GM19324 (cell line): Measurements from ENCODE around the gene PODXL.
"Not testable (repeated sequence)": the region's sequence is repeated elsewhere in the genome, so short reads cannot be mapped to it uniquely, and the experiment has no call there.

Experiments
- ATAC-seq: cut with Tn5 transposase; IDR thresholded peaks from one replicate; pipeline ENCODE4 v1.9.1; 2021; ENCODE audit warnings: mild to moderate bottlenecking, moderate library complexity; ENCODE audit not compliant: unreplicated experiment, low FRiP score

Gene PODXL

DNA sequence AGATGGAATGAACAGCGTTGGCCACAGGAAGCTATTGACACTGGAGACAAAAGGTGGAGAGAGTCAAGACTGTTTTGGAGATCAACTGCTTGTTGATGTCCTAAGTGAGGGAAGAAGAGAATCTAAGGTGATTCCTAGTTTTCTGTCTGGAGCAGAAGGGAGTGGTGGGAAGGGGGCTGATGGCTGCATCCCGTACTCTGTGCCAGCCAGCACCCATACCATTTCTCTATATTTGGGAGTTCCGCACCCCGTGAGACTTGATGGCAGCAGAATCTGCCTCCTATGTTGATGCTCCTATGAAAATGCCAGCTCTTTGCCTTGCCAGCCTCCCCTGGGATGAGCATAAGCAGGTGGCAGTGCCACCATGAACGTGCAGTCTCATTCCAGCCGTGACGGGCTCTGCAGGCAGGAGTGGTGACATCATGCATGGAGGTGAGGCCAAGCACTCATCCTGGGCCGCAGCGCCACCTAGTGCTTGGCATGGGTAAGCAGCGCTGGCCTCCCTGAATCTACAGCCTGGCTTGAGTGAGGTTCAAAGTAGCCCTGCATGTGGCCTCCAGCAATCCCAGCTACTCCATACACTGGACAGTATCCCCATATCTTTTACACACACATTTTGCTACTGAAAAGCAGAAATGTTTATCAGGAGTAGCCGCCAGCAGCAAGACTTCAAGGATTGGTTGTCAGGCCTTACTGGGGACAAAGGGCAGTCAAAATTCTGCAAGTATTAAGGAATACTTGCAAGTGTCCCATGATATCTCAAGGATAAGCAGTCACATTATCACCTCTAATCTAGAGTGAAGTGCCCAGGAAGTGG, 43.0 kb downstream of the PODXL start:
- ATAC-seq, result no peak

DNA sequence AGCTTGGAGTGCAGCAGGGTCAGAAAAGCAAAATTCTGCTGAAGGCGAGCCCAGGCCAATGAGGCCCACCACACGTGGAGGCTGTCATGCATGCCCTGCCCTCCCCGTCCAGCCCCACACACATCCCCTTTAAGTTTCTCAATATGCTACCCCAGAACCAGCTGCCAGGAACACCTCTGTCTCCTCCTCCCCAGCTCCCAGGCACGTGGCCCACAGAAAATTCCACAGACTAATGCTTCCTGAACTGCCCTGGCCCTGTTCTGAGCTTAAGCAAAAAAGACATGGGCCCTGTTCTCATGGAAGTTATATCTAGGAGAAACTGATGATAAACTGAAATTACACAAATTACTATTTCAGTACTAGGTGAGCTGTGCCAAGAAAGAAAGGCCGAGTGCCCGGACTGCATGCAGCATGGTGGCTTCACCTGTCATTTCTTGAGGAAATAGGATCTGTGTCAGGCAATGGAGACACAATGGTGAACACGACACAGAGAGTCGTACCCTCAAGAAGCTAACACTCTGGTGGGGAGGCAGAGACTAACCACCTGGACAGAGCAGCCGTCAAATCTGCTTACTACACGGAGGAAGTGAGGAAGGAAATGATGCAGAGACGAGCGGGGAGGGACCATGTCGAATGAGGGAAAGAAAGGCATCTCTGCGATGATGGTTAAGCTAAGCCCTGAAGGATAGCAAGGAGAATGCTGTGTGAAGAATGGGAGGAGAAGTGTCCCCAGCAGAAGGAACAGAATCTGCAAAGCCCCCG, 44.5 kb downstream of the PODXL start:
- no peak for ATAC-seq

DNA sequence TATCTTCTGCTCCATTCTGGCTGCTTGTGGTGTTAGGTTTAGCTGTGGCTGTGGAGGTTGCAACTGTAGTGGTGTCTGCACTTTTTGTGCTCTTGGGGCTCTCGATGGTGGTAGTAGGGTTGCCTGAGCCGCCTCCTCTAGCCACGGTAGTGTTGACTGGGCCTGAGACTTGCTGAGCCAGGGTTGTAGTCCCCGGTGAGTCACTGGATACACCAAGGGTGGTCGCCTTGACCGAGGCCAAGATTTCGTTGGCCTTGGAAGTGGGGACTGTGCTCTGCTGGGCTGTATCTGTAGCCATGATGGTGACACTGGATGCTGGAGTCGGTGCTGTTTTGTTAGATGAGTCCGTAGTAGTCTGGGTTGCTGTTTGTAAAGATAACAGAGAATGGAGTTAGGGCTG, 45.4 kb downstream of the PODXL start:
- ATAC-seq, result no peak

DNA sequence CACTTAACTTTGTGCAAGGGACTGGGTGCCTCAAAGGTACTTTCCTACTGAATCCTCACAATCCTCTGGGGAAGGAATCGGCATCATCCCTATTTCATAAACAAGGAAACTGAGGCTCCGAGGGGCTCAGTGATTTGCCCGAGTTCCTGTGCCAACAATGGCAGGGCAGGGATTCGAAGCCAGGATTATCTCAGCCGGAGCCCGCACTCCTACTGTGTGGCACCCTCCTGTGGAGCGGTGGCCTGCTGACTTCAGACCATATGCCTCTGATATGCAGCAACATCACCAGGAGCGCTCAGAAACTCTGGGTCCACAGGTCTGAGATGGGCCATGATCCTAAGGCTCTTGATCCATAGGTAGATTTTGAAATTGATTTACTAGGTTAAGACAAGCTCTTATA, 46.6 kb downstream of the PODXL start:
- ATAC-seq, result no peak

DNA sequence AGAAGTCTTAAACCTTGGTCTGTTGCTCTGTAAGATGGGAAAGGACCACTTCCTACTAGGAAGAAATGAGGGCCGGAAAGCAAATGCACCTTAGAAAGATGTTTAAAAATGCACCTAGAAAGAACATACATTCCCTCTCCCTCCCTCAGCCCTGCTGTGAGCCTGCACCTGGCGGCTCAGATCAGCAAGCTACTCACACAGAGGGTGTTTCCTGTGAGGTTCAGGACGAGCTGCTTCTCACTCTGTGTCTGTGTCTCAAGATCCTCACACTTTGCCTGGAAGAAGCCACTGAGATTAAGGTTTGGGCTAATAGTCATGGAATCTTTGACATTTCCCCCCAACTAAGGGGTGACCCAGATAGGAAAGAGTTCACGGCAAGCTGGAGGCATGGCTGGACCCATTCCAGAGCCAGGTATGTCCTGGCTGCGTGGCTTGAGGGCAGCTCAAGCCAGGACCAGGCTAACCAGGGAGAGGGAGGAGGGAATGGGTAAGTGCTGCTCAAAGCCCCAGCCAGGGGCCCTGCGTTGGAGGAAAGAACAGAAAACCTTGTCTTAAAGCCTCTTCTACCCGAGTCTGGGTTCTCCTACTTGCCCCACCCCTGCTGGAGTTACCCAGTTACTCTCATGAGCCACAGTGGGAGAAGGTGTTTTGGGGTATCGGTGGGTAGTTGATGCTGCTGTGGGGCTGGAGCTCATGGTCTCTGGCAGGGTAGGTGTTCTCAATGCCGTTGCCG, 47.5 kb downstream of the PODXL start:
- no peak for ATAC-seq

DNA sequence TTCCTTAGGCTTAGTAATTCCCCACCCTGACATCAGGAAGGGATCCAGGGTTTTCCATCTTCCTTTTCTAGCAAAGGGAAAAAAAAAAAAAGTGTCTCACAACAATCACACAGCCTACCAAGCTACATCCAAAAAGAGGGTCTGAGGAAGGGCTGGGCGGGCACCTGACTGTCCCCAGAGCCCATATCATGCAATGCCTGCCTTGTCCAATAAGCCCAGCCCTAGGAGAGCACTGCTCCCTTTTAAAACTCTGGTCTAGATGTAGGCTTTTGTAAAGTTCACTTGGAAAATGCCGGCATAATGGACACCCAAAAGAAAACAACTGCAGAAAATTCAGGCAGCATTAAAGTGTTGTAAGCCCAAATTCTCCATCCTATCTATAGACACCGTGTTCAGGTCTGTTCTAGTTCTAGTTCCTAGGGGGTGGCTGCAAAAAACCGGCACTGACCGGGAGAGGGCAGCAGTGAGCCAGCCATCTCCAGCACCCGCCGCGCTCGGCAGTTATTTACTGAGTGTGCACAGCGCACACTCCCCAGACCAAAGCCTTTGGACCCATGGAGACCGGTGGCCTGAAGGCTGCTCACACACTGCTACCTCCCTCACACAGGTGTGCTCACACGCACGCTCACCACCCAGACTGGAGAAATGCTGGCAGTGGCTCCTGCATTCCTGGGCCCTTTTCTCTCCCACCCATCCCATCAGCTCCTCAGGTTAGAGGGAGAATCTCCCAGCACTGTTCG, 48.7 kb downstream of the PODXL start:
- ATAC-seq, result peak; percentile 53

DNA sequence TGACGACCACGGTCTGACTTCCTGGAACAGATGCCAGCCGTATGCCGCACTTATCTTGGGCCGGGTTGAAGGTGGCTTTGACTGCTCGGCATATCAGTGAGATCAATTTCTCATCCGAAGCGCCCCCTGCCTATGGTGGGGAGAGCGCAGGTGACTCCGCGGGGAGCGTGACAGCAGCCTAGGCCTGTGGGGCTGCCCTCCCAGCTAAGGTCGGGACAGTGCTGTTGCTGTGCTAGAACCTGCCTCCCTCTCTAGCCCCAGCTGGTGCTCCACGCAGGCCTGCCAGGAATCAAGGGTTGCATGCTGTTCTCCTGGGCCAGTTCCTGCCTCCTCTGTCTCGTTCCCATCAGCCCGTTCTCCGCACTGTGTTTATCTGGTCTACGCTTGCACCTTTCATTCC, 49.8 kb downstream of the PODXL start:
- no peak for ATAC-seq

DNA sequence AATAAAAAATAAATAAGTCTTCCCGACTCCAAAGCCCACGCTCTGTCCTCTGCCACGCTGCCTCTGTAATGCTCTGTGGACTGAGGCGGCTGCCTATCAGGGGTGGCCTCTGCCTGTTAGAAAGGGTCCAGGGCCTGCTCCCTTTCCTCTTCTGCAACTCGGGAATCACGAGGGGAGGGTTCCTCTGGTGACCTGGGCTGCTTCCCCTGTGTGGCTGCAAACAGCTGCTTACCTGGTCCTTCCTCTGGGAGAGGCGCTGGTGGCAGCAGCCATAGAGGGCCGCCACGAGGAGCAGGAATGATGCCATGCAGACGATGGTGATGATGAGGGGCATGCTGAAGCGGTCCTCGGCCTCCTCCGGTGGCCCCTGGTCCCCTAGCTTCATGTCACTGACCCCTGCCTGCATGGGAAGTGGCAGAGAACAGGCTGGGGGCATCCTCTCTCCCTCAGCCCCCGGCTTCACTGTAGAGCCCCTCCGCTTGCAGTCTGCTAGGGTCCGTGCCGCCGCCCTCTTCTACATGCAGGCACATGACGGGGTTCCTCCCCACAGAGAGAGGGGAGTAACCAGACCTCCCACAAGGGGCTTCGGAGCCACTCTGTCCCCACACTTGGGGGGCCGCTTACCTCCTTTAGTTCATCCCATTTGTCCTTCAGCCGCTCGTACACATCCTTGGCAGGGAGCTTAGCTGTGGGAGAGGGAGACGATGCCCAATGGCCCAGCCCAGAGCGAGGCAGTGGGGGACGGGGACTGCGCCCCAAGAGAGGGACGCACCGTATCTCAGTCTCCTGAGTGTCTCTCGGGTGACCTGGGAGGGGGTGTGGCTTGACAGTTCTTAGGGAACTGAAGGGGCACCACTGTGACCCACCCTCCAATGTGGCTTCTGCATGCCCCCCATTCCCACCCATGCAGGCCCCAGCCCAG, 50.5 kb downstream of the PODXL start:
- no peak for ATAC-seq

DNA sequence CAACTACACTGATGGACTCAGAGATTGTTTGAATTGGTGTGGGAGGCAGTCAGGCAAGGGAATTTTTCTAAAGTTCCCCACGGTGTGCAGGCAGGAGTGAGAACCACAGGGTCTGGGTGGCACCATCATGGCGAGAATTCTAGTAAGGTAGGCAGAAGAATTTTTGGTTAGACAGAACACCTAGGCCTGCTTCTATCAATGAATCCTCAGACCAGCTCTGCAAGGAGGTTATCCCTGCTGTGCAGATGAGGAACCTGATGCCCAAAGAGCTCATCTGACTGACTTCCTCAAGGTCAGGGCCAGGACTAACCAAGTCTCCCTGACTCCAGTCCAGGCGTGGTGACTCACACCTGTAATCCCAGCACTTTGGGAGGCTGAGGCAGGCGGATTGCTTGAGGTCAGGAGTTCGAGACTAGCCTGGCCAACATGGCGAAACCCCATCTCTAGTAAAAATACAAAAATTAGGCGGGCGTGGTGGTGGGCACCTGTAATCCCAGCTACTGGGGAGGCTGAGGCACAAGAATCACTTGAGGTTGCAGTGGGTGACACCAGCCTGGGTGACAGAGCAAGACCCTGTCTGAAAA, 51.3 kb downstream of the PODXL start:
- not testable (repeated sequence) for ATAC-seq

DNA sequence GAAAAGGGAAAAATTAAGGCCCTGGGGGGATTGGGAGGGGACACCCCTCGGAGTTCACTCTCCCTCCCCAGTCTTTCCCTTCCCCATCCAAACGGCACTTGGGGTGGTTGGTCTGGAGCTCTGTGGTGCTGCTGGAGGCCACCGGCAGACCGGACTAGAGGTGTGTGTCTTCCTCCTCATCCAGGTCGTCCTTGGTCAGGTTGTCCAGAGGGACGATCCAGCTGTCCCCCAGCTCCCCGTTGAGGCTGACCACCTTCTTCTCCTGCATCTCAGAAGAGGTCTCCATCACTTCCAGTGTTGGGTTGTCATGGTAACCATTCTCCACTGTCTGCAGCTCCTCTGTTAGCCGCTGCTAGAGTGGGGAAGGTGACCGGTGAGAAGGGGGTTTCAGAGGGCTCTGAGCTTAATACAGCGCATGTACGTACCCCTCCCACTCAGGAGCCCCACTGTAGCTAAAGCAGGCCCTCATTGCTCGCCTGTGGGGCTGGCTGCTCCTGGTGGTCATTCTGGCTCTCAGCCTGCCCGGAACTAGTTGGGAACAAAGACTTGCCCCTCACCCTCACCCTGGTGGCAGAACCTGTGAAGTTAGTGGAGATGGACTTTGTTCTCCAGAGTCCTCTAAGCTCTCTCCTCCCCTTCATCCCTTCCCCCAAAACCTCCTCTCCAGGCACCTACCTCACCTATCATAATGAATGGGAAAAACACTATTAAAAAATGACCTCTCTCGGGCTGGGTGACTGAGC, 52.1 kb downstream of the PODXL start:
- ATAC-seq, result no peak

DNA sequence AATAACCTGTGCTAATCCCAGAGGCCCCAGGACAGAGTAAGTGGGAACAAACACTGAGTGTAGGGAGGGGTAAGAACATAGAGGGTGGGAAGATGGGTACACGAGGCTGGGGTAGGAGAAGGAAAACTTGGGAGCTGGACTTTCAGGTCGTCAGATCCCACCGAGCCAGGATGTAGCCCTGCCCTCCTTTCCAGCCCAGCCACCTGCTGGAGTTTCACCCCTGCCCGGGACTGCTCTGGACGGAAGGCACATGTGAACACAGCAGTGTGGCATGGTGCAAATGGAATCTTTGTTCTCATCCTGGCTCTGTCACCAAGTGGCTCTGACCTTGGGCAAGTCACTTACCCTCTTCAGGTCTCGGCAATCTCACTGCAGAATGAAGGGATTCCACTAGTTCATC, 52.8 kb downstream of the PODXL start:
- no peak for ATAC-seq

DNA sequence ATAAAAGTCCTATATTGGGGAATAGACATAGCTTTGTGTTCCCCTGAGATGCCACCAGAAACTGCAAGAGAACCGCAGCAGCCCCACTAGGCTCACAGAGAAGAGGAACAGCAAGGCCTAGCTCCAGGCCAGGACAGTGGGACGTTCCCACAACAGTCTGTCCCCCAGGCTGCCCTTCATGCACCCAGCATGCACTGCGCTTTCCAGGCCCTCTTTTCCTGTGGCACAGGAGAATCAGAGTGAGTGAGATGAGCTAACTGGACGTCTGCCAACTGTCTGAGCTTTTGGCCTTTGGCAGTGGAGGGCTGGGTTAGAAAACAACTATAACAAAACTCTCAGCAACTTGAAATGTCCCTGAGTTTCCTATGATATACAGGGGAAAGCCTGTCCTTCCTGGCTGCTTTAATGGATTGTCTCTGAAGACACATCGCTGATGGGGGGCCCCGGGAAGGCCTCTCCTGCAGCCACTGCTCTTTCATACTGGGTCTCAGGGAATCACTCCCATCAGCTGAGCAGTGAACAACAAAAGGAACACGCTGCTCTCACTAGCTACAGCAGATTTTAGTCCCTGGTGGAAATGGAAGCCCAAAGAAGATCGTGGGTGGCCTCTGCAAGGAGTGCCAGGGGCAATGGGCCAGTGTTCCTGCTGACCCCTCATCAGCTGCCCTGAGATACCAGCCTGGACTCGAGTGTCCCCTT, 53.5 kb downstream of the PODXL start:
- no peak for ATAC-seq

DNA sequence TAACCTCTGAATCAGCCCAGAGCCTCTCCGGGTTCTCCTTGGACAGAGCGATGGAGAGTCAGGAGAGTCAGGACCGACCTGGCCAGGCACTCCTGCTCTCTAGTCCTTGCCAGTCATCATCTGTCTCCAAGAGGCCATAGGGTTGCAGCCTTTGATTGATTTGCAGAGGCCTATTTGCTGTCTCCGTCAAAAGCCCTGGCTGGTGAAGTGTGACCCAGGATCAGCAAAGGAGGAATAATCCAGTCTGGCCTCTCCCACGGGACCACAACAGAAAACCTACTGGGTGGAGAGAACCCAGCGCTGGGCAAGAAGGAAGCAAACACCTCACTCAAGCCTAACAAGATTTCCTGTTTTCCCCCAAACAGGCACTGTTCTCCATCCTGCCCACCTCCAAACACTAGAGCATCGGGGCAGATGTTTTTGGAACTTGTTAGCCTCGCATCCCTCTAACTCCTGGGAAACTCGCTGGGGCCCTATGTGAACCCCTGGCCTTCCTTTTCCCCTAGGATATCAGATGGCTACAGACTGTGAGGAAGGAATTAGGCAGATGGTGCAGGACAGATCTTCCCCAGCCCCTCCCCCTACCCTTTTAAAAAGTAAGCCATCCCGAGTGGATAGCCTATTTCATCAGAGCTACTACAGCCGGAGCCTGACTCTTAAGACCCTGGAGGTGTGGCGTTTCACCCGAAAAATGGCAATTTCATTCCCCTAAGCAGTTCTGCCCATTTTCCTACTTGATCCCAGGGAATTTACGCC, 54.3 kb downstream of the PODXL start:
- no peak for ATAC-seq

DNA sequence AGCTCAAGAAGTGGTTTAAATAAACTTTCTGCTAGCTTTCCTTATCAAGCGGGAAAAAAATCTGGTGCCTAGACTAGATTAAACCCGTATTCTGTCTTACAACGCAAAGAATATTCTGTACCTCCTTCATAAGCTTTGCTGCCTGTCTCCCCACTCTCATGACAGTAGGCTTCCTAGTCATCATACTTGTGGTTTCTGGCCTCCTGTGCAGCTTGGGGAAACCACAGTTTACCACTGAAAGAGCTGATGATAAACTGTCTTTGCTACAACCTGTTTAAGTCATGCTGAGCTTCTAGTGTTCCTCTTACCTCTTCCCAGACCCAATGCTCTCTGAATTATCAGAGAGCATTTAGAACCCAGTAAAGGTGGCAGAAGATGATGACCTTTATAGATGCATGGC, 55.0 kb downstream of the PODXL start:
- no peak for ATAC-seq

DNA sequence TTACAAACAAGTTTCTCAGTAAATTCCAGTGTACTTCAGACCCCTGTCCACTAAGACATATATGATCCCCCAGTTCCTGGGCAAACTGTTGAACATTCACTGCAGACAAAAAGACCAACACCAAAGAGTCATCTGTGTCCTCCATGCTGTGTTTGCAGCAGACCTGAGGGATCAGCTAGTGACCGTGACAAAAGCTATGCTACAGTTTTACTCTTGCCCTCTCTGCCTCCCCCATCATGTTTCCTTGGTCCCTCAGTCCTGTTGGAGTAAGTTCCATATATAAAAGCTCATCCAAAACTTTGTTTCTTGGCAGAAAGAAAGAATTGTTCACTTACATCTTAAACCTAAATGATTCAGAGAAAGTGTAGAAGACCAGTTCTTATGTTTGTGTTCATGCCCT, 56.1 kb downstream of the PODXL start:
- ATAC-seq, result no peak

DNA sequence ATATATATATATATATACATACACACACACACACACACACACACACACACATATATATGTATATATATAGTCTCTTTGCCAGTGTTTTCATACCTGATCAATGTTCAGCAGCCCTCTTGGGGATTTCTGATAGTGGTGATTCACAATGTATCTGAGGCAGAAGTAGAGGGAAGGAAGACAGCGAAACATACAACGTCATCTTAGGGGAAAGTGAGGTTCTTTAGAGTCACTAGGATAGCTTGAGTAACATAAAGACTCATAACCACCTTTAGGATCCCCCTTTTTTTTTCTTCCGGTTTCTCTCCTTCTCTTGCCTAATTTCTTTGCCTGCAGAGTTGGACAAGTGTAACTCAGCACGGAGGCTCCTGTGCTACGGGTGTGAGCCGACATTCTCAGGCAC, 56.6 kb downstream of the PODXL start:
- no peak for ATAC-seq

DNA sequence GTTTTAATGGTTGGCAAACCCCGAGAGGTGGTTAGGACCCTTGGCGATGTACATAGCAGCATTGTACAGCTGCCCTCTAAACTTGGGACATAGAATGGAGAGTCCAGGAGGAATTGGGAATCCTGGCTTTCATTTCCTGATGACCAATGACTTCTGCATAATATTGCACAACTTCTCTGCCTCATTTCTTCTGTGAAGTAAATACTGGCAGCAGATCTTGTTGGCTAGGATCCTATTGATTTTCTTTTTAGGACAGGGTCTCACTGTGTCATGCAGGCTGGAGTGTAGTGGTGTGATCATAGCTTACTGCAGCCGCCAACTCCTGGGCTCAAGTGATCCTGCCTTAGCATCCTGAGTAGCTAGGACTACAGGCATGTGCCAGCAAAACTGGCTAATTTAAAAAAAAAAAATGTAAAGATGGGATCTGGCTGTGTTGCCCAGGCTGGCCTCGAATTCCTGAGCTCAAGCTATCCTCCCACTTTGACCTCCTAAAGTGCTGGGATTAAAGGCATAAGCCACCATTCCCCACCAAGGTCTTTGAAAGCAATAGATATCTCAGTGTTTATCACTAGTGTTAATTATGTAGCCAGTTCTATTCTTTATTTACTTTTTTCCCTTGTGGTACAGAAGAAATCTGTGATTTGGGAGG, 58.1 kb downstream of the PODXL start:
- no peak for ATAC-seq
